B cell (primary cell): Measurements from ENCODE around the gene PPIL1.
"Not testable (repeated sequence)": the region's sequence is repeated elsewhere in the genome, so short reads cannot be mapped to it uniquely, and the experiment has no call there.

Experiments used
- EZH2 ChIP-seq: IDR thresholded peaks from 2 replicates; pipeline ENCODE4 v1.6.1; 2012; ENCODE audit warnings: borderline replicate concordance, low read depth, mild to moderate bottlenecking, moderate library complexity, low read length; ENCODE audit not compliant: insufficient read depth, poor library complexity, severe bottlenecking
- TF ChIP-seq, protein P1 (sequence below): fragments of 200-600 bp; IDR thresholded peaks from one replicate; pipeline ENCODE4 v1.8.0; 2022; ENCODE audit warnings: antibody characterized with exemption, mild to moderate bottlenecking

GRCh38 chr6:36813047-36813446 is 61.6 kb downstream of the PPIL1 start:
- TF ChIP-seq, protein P1, sequence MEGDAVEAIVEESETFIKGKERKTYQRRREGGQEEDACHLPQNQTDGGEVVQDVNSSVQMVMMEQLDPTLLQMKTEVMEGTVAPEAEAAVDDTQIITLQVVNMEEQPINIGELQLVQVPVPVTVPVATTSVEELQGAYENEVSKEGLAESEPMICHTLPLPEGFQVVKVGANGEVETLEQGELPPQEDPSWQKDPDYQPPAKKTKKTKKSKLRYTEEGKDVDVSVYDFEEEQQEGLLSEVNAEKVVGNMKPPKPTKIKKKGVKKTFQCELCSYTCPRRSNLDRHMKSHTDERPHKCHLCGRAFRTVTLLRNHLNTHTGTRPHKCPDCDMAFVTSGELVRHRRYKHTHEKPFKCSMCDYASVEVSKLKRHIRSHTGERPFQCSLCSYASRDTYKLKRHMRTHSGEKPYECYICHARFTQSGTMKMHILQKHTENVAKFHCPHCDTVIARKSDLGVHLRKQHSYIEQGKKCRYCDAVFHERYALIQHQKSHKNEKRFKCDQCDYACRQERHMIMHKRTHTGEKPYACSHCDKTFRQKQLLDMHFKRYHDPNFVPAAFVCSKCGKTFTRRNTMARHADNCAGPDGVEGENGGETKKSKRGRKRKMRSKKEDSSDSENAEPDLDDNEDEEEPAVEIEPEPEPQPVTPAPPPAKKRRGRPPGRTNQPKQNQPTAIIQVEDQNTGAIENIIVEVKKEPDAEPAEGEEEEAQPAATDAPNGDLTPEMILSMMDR, result not testable (repeated sequence)
- not testable (repeated sequence) for TF ChIP-seq EZH2
